Spinal cord (tissue), 10 donors: Measurements from ENCODE around the gene NDFIP2. TPM values are rescaled to one million over a fixed set of nuclear protein-coding genes. Genes with fewer than 3 reads are reported as not detected.

Experiments
- DNase-seq, 6 donors: peaks; one replicate each; pipeline versions ENCODE4 v3.0.0 to v3.0.0-alpha.2; 2013 to 2015; ENCODE audit warnings: low spot score in 6 of 6, low read depth in 4 of 6
- H3K27ac ChIP-seq: one replicate; pipeline ENCODE4 v1.5.1; 2013; ENCODE audit warnings: low read depth, low read length, control low read depth
- H3K27me3 ChIP-seq: one replicate; pipeline ENCODE4 v1.6.1; 2013; ENCODE audit warnings: low read length; ENCODE audit not compliant: control insufficient read depth, insufficient read depth
- H3K36me3 ChIP-seq: one replicate; pipeline ENCODE4 v1.6.1; 2013; ENCODE audit warnings: low read length; ENCODE audit not compliant: control insufficient read depth, insufficient read depth
- H3K4me1 ChIP-seq: one replicate; pipeline ENCODE4 v1.6.1; 2013; ENCODE audit warnings: low read length; ENCODE audit not compliant: control insufficient read depth, insufficient read depth
- H3K4me3 ChIP-seq: one replicate; pipeline ENCODE4 v1.5.1; 2013; ENCODE audit warnings: low read depth, low read length, control low read depth
- H3K9me3 ChIP-seq: one replicate; pipeline ENCODE4 v1.6.1; 2013; ENCODE audit warnings: low read length; ENCODE audit not compliant: control insufficient read depth, insufficient read depth
- WGBS: methylation state at CpG from one replicate; pipeline ENCODE4 v1.1.5; 2013; ENCODE audit warnings: missing lambda C conversion rate; ENCODE audit not compliant: insufficient coverage; 5-methylcytosine and 5-hydroxymethylcytosine counted together
- polyA plus RNA-seq, 2 donors: library from polyadenylated mRNA; unstranded; fragments of 120-200 nt; gene quantifications; one replicate each; pipeline ENCODE4 v1.2.1, GENCODE V29; 2013; ENCODE audit not compliant: insufficient read length in 2 of 2
- total RNA-seq, 2 donors: library from RNA; depleted of rRNA in 1 of 2; stranded (reverse); fragments of 120-200 nt in 1 of 2; fragments of >200 nt in 1 of 2; gene quantifications; one replicate each; pipeline versions ENCODE4 v1.2.3 to v1.2.4, GENCODE V29; 2013 to 2014
- donor health status: healthy.

The NDFIP2 gene
- total and polyA plus RNA-seq, 4 donors, result 33.4 to 62.5 (median 37.1) TPM

DNA sequence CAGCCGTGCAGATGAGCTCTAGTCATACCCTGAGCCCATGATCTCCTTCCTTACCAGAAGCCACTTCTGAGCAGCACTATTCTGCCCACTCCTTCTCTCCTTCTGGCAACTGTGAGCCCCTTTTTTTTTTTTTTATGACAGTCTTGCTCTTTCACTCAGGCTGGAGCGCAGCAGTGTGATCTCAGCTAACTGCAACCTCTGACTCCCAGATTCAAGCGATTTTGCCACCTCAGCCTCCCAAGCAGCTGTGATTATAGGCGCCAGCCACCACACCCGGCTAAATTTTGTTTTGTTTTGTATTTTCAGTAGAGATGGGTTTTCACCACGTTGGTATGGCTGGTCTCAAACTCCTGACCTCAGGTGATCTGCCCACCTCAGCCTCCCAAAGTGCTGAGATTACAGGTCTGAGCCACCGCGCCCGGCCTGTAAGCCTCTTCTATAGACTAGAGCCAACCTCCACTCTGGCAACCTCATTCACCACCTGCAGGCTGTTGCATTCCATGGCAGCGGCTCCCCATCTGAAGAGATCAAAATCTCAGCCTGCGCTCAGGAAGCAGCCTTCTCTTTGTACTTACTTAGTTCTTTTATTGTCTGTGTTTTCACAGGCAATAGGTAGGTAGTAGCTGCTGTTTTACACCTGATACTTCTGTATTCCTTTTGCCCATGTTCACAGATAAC lies 34.8 kb upstream of the NDFIP2 start:
- Histone ChIP-seq H3K9me3 (no peaks in the 10 kb centered on the region), H3K27me3 (no peaks in the 10 kb centered on the region), H3K36me3 (no peaks in the 10 kb centered on the region), H3K4me1 (no peaks in the 10 kb centered on the region), H3K27ac (no peak overlapping the region), H3K4me3 (no peak overlapping the region)
- DNase-seq, result no peak
- WGBS, result 83% methylated on average over 4 of the region's 11 CpGs

DNA sequence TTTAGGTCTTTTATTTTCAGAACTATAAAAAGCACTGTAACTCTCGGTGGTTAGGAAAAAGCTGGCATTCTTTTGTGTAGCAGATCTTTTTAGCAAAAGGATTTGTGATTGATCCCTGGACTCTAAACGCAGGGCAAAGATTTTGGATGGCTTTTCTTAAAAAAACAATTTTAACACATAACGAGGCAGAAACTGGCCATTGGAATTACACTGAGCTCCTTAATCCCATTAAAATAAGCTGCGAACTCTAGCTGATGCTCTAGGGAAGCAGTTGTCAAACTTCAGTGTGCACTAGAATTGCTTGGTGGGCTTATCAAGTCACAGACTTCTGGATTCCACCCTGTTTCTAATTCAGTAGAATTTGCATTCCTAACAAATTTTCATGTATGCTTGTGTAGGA lies 33.8 kb upstream of the NDFIP2 start:
- DNase-seq, result no peak
- no peak overlapping the region for H3K27ac ChIP-seq
- no peaks in the 10 kb centered on the region for H3K9me3 ChIP-seq
- H3K27me3 ChIP-seq, result no peaks in the 10 kb centered on the region
- 80% methylated on average over 2 of the region's 4 CpGs for WGBS
- H3K36me3 ChIP-seq, result no peaks in the 10 kb centered on the region
- no peak overlapping the region for H3K4me3 ChIP-seq
- no peaks in the 10 kb centered on the region for H3K4me1 ChIP-seq

DNA sequence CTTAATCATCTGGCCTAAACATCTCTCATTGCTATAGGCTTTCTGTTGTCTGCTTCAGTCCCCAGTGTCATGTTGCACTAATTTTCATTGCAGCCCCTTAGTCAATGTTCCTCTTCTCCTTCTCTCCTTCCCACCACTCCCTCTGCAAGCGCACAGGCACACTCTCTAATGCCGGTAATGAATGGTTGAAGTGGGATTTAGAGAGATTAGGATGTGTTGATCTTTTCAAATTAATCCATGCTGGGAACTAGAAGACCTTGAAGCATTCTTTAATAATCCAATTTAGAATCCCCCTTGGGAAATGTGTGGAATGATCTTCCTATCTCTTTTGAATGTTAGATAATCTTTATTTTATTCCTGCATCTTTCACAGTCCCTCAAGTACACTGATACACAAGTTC lies 33.2 kb upstream of the NDFIP2 start:
- Histone ChIP-seq H3K27me3 (no peaks in the 10 kb centered on the region), H3K36me3 (no peaks in the 10 kb centered on the region), H3K9me3 (no peaks in the 10 kb centered on the region), H3K4me3 (no peak overlapping the region), H3K4me1 (no peaks in the 10 kb centered on the region), H3K27ac (no peak overlapping the region)
- peak in 1 of 6 donors; percentile 1 for DNase-seq
- no CpG with 5 or more reads among the region's 2 CpGs for WGBS

DNA sequence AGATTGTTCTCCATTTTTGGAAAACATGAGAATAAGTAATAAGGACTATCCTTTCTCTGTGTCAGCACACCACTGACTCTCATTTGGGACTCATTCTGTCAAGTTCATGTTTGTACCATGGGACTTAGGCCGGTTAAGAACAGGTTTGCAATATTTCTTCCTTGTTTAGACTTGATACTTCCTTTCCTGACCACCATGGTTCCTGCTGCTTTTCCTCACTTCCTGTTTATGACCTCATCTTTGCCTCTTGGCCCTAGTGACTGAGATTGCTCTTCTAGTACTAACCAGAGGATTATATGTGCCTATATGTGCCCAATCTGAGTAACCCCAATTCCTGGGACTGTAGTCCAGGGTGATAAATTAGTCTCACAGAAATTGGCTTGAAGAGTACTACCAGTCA lies 32.5 kb upstream of the NDFIP2 start:
- H3K4me3 ChIP-seq, result no peak overlapping the region
- no peaks in the 10 kb centered on the region for H3K27me3 ChIP-seq
- no peak overlapping the region for H3K27ac ChIP-seq
- WGBS, result 100% methylated on average over 1 of the region's 1 CpG
- DNase-seq, result no peak
- H3K9me3 ChIP-seq, result no peaks in the 10 kb centered on the region
- no peaks in the 10 kb centered on the region for H3K36me3 ChIP-seq
- no peaks in the 10 kb centered on the region for H3K4me1 ChIP-seq

DNA sequence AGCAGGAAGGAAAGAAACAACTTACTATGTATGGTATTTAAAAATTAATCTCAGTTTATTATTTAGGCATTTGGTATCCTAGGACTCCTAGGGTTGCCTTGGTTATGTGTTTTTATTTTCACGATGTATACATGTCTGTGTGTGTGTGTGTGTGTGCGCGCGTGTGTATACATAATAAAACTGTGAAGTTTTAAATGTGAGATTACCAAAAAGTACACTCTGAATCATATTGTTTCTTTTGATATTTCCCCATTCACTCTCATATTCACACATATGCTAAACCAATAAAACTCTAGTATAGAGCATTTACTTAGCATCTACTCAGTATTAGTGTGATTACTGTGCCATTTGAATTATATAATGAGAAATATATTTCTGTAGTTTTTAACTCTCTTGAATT lies 30.8 kb upstream of the NDFIP2 start:
- no CpG with 5 or more reads among the region's 4 CpGs for WGBS
- Histone ChIP-seq H3K4me3 (no peak overlapping the region), H3K36me3 (no peaks in the 10 kb centered on the region), H3K9me3 (no peaks in the 10 kb centered on the region), H3K4me1 (no peaks in the 10 kb centered on the region), H3K27me3 (no peaks in the 10 kb centered on the region), H3K27ac (no peak overlapping the region)
- no peak for DNase-seq

DNA sequence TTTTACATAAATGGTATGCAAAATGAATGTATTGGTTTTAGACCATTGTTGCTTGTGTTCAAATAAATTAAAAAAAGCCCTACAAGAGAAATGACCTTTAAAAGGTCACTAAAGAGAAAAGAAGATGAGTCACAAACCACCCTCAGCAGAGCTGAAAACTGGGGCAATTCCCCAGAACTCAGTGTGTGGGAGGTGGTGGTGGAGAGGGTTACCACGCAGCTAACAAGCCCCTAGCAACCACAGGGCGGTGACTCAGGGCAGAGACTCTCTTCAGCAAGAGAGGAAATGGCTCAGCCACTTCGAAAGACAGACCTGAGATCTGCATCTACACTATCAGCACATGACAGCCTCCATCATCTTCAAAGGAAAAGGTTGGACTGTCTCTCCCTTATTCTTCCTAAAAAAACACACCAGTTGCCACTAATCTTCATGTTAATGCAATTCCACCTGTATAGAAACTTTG lies 29.4 kb upstream of the NDFIP2 start:
- H3K4me3 ChIP-seq, result no peak overlapping the region
- DNase-seq, result peak in 1 of 6 donors; percentile 4
- no peaks in the 10 kb centered on the region for H3K27me3 ChIP-seq
- no peaks in the 10 kb centered on the region for H3K4me1 ChIP-seq
- no peak overlapping the region for H3K27ac ChIP-seq
- H3K36me3 ChIP-seq, result no peaks in the 10 kb centered on the region
- 28% methylated on average over 2 of the region's 3 CpGs for WGBS
- no peaks in the 10 kb centered on the region for H3K9me3 ChIP-seq

DNA sequence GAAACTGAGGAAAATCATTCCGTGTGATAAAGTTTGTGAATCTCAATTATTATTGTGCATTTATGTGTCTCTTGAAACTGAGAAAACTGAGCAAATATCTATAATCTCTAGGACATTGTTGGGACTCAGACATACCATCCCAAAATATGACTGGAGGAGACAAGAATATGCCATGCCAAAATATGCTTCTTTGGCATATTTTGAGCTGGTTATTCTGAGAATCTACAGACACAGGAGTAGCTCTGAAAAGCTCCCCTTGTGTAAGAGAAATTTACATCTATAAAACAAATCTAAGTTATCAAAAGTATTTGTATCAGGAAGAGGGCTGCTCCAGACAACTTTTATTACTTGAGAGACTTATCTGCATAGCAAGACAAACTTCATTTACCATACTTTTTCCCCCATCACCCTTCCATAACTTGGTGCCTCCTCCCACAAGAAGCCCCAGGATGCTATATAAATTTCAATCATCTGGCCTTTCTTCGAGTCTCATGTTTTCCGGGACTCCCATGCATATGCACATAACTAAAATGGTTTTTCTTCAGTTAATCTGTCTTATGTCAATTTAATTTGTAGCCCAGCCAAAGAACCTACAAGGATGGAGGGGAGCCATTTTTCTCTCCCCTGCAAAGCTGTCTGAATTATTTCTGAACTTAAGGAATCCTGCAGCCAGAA lies 28.6 kb upstream of the NDFIP2 start:
- no CpG with 5 or more reads among the region's 3 CpGs for WGBS
- no peaks in the 10 kb centered on the region for H3K9me3 ChIP-seq
- H3K4me1 ChIP-seq, result no peaks in the 10 kb centered on the region
- H3K27me3 ChIP-seq, result no peaks in the 10 kb centered on the region
- DNase-seq, result peak in 1 of 6 donors; percentile 40
- no peak overlapping the region for H3K27ac ChIP-seq
- no peaks in the 10 kb centered on the region for H3K36me3 ChIP-seq
- H3K4me3 ChIP-seq, result no peak overlapping the region

DNA sequence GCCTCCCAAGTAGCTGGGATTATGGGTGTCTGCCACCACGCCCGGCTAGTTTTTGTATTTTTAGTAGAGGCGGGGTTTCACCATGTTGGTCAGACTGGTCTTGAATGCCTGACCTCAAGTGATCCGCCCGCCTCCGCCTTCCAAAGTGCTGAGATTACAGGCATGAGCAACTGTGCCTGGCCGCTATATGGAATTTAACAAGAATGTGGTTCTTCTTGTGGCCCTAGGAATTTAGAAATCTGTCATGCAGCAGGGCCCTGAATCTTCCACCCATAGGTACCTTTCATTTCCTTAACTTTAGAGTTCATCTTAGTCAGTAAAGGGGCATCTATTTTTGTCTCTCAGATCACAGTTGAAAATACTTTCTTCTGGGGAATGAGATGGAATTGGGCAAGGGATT lies 25.6 kb upstream of the NDFIP2 start:
- DNase-seq, result no peak
- Histone ChIP-seq H3K9me3 (no peaks in the 10 kb centered on the region), H3K27me3 (no peaks in the 10 kb centered on the region), H3K27ac (no peak overlapping the region), H3K36me3 (no peaks in the 10 kb centered on the region), H3K4me1 (no peaks in the 10 kb centered on the region), H3K4me3 (no peak overlapping the region)
- WGBS, result 100% methylated on average over 3 of the region's 7 CpGs

DNA sequence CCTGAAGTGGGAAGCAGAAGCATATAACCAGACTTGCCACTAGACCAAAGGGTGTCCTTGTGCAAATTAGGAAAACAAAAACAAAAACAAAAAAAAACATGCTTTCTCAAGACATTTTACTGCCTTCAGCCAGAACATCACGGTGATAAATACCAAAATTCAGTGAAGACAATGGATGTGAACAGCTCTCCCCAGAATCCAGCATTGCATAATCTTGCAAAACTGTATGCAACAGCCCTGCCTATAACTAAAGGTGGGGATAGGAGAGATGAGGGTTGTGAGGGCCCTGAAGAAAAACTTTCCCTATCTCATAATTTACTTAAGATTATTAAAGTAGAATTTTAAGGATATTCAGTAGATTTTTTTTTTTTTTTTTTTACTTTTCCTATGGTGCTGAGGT lies 24.9 kb upstream of the NDFIP2 start:
- no peak overlapping the region for H3K4me3 ChIP-seq

More for the DNA sequence above, 24.9 kb upstream of the NDFIP2 start:
- H3K9me3 ChIP-seq, result no peaks in the 10 kb centered on the region
- no CpG with 5 or more reads among the region's 1 CpG for WGBS
- H3K36me3 ChIP-seq, result no peaks in the 10 kb centered on the region
- no peaks in the 10 kb centered on the region for H3K4me1 ChIP-seq
- H3K27ac ChIP-seq, result no peak overlapping the region
- H3K27me3 ChIP-seq, result no peaks in the 10 kb centered on the region
- DNase-seq, result no peak
